ENCODE measurements around the gene GCM1. TPM values are rescaled to one million over a fixed set of nuclear protein-coding genes. Genes with fewer than 3 reads are reported as not detected.

Gene GCM1
- total RNA-seq, 1 donor from 2014 or later: not detected

- Histone ChIP-seq H3K36me3 (ENCODE audit: control insufficient read depth, insufficient read depth, low read length) (no peaks in the 10 kb centered on the region), H3K27me3 (ENCODE audit: control insufficient read depth, insufficient read depth, low read length) (no peaks in the 10 kb centered on the region), H3K4me3 (ENCODE audit: low read depth, low read length) (no peak overlapping the region)
- no peak for TF ChIP-seq CTCF (IDR thresholded peaks at IDR 0.05; ENCODE audit: insufficient read depth, low read length, poor library complexity, severe bottlenecking)
- no peak for DNase-seq (ENCODE audit: low read depth)
Measured at GRCh38 chr6:53188833-53189232, 40.2 kb upstream of the GCM1 start.

GRCh38 chr6:53180678-53181077, 32.0 kb upstream of the GCM1 start:
- no peaks in the 10 kb centered on the region for H3K36me3 ChIP-seq (ENCODE audit: control insufficient read depth, insufficient read depth, low read length)
- no peak for TF ChIP-seq CTCF (IDR thresholded peaks at IDR 0.05; ENCODE audit: insufficient read depth, low read length, poor library complexity, severe bottlenecking)
- no peak for DNase-seq (ENCODE audit: low read depth)

GRCh38 chr6:53179961-53180651, 31.5 kb upstream of the GCM1 start:
- TF ChIP-seq CTCF (IDR thresholded peaks at IDR 0.05; ENCODE audit: insufficient read depth, low read length, poor library complexity, severe bottlenecking): no peak
- Histone ChIP-seq H3K27me3 (ENCODE audit: control insufficient read depth, insufficient read depth, low read length) (no peaks in the 10 kb centered on the region), H3K4me3 (ENCODE audit: low read depth, low read length) (no peak overlapping the region), H3K36me3 (ENCODE audit: control insufficient read depth, insufficient read depth, low read length) (no peaks in the 10 kb centered on the region)
- DNase-seq (ENCODE audit: low read depth): no peak

More at GRCh38 chr6:53180678-53181077, 32.0 kb upstream of the GCM1 start:
- Histone ChIP-seq H3K27me3 (ENCODE audit: control insufficient read depth, insufficient read depth, low read length) (no peaks in the 10 kb centered on the region), H3K4me3 (ENCODE audit: low read depth, low read length) (no peak overlapping the region)

DNA sequence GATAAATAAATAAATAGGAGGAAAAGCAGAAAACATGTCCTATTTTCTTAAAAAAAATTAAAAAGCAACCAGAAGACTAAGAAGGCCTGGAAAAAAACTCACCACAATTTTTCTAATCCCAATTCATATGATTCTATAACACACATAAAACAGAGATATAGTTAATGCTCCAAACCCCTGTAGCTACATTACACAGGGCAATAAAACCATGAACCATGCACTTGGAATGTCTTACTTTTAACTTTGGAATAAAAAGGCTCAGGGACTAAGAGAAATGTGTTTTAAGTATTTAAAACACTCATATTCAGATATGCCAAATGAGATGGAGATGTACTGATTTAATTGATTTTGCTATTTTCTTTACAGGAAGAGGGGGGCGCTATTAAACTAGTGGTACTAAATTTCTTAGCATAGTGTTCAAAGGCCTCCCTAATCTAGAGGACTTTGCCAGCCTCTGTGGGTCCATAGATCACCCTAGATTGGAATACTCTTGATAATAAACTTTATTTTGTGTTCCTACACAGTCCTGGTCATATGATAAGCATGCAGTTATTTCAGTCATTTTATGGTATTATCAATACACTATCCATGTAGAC, 30.3 kb upstream of the GCM1 start:
- TF ChIP-seq CTCF (IDR thresholded peaks at IDR 0.05; ENCODE audit: insufficient read depth, low read length, poor library complexity, severe bottlenecking): no peak
- DNase-seq (ENCODE audit: low read depth): no peak
- H3K4me3 ChIP-seq (ENCODE audit: low read depth, low read length): no peak overlapping the region
- H3K36me3 ChIP-seq (ENCODE audit: control insufficient read depth, insufficient read depth, low read length): no peaks in the 10 kb centered on the region
- no peaks in the 10 kb centered on the region for H3K27me3 ChIP-seq (ENCODE audit: control insufficient read depth, insufficient read depth, low read length)

GRCh38 chr6:53175027-53175426, 26.4 kb upstream of the GCM1 start:
- DNase-seq (ENCODE audit: low read depth): no peak
- no peak for TF ChIP-seq CTCF (IDR thresholded peaks at IDR 0.05; ENCODE audit: insufficient read depth, low read length, poor library complexity, severe bottlenecking)
- Histone ChIP-seq H3K27me3 (ENCODE audit: control insufficient read depth, insufficient read depth, low read length) (no peaks in the 10 kb centered on the region), H3K4me3 (ENCODE audit: low read depth, low read length) (no peak overlapping the region), H3K36me3 (ENCODE audit: control insufficient read depth, insufficient read depth, low read length) (no peaks in the 10 kb centered on the region)

- no peak for DNase-seq (ENCODE audit: low read depth)
- no peaks in the 10 kb centered on the region for H3K36me3 ChIP-seq (ENCODE audit: control insufficient read depth, insufficient read depth, low read length)
- H3K4me3 ChIP-seq (ENCODE audit: low read depth, low read length): no peak overlapping the region
- no peak for TF ChIP-seq CTCF (IDR thresholded peaks at IDR 0.05; ENCODE audit: insufficient read depth, low read length, poor library complexity, severe bottlenecking)
- no peaks in the 10 kb centered on the region for H3K27me3 ChIP-seq (ENCODE audit: control insufficient read depth, insufficient read depth, low read length)
Measured at GRCh38 chr6:53172468-53172803, 23.8 kb upstream of the GCM1 start.
